Tongue (tissue), 2 donors: Measurements from ENCODE around the gene AP2B1. TPM values are rescaled to one million over a fixed set of nuclear protein-coding genes. Genes with fewer than 3 reads are reported as not detected.
"Not testable (repeated sequence)": the region's sequence is repeated elsewhere in the genome, so short reads cannot be mapped to it uniquely, and the experiment has no call there.

Experiments used
- DNase-seq: peaks from one replicate; pipeline ENCODE4 v3.0.0-alpha.2; 2015
- total RNA-seq: library from RNA; depleted of rRNA; stranded (reverse); fragments of >200 nt; gene quantifications from one replicate; pipeline ENCODE4 v1.2.3, GENCODE V29; 2014

AP2B1 gene
- total RNA-seq, 1 donor from 2014 or later: 77.1 TPM

DNA sequence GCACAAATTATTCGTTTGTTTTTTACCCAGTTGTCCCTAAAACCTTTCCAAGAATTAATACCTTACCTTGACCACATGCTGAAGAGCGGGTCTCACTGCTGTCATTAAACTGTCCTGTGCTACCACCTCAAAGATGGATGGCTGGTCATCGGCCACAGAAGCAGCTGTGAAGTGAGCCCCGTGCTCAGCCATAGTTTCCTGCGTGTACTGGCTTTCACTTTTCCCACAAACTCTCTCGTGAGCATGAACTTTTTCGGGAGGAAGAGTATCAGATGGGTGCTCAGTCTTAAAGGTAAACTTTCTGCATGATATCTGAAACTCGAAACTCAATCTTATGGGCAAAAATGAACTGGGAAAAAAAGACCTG is 9.3 kb upstream of the AP2B1 start:
- DNase-seq: peak; percentile 22

GRCh38 chr17:35578197-35578928 is 8.8 kb upstream of the AP2B1 start, which contains the start of gene PEX12:
Gene PEX12 (minus strand): TSS chr17:35578571. CDS start chr17:35578021, 550 bp downstream.
- peak; percentile 97 for DNase-seq

GRCh38 chr17:35578929-35579432 is 8.1 kb upstream of the AP2B1 start:
- no peak for DNase-seq

DNA sequence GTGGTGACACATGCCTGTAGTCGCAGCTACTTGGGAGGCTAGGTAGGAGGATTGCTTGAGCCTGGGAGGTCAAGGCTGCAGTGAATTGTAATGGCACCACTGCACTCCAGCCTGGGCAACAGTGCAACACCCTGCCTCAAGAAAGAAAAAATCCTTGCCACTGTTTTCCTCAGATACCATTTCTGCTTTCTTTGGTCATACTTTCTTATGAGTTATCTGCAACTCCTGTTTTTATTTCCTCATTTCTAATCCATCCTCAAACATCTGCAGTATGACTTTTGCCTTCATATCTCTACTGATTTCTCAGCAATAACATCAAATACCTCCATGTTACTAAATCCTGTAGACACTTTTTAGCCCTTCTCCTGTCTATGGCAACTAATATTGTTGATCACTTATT is 3.1 kb upstream of the AP2B1 start:
- no peak for DNase-seq

- DNase-seq: no peak
Observed at GRCh38 chr17:35586569-35587073, 501 bp upstream of the AP2B1 start.

GRCh38 chr17:35588196-35588920 is 1.2 kb downstream of the AP2B1 start:
- peak; percentile 32 for DNase-seq

GRCh38 chr17:35596072-35596471 is 8.9 kb downstream of the AP2B1 start:
- DNase-seq: no peak

DNA sequence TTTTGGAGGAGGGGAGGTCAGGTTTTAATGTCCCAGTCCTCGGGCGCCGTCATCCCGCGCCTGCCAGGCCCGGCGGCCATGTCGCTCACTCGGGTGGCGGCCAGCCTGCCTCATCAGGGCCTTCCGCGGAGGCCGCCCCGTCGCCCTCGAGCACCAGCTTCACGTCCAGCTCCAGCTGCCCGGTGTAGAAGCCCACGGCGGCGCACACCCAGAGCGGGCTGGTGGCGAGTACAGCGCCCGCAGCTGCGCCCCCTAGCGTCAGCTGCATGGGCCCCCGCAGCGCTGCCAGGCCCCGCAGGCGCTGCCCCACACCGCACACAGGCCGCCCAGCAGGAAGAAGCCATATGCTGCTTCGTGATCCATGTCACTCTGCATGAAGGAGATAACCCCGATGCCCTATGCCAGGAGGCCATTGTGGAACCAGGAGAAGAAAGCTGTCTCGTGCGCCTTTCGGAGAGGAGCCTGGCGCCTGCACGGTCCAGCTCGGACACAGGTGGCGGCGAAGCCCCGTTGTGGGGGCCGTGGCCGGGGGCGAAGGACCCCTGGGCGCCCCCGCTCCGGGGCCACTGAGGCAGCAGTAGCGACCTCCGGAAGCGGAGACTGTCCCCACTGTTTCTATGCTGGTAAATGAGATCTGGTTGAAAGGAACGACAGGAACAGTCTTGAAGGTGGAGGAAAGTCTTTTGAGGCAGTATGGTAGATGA is 9.6 kb downstream of the AP2B1 start:
- no peak for DNase-seq

- DNase-seq: no peak
Observed at GRCh38 chr17:35597604-35598003, 10.5 kb downstream of the AP2B1 start.

DNA sequence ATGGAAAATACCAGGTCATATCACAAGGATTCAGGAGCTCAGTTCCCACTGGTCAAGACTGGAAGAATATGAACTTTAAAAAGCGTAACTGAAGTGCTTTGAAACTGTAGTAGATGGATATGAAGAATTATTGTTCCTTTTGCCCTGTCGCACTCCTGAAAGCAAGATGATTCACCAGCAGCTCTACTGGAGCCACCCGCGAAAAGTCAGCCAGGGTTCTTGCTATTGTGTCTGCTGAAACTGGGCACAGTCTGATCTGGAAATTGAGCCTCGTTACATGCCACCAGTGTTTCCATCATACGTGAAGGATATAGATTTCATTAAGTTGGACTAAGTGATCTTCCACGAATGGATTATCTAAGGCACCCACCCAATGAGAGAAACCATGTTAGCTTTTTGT is 16.6 kb downstream of the AP2B1 start:
- DNase-seq: no peak

- no peak for DNase-seq
Observed at GRCh38 chr17:35605678-35606077, 18.6 kb downstream of the AP2B1 start.

DNA sequence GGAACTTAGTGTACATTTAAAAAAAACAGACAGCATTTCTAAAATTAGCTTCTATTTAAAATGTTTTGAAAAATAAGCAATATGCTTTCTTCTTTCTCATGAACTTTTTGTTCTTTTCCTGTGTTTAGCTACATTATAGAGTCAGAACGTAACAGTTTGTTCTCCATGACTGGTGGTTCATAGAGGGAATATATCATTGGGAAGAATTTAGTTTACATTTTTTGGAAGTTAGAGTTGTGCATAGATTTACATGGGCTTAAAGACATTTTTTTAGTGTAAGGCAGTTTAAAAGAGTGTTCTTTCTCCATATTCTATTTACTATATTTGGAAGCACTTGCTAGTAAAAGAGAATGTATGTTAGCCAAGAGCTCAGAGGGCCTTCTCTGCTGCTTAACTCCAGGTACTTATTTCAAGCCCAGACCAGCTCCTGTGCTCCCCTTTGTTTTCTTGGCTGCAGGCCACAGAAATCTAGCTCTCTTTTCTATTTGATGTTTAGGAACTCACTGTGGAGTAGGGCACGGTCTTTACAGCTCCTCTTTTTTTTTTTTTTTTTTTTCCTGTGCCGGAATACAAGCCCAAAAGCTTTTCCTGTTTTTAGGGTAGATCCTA is 20.2 kb downstream of the AP2B1 start:
- no peak for DNase-seq

GRCh38 chr17:35609831-35610230 is 22.7 kb downstream of the AP2B1 start:
- DNase-seq: no peak

GRCh38 chr17:35610746-35611145 is 23.6 kb downstream of the AP2B1 start:
- DNase-seq: not testable (repeated sequence)

GRCh38 chr17:35612924-35613521 is 25.9 kb downstream of the AP2B1 start:
- peak; percentile 65 for DNase-seq

DNA sequence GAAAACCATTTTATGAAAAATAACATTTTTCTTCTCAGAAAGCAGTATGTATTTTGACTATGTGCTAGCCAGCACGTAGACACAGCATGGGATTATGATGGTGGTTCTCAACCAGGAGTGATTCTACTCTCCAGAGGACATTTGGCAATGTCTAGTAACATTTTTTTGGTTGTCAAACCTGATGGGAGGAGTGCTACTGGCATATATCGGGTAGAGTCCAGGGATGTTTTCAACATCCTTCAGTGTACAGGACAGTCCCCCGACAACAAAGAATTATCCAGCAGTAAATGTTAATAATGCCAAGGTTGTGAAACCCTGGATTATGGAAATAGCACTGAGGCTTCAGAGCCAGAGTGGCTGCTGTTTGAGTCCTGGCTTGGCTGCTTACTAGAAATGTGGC is 27.7 kb downstream of the AP2B1 start:
- DNase-seq: no peak

DNA sequence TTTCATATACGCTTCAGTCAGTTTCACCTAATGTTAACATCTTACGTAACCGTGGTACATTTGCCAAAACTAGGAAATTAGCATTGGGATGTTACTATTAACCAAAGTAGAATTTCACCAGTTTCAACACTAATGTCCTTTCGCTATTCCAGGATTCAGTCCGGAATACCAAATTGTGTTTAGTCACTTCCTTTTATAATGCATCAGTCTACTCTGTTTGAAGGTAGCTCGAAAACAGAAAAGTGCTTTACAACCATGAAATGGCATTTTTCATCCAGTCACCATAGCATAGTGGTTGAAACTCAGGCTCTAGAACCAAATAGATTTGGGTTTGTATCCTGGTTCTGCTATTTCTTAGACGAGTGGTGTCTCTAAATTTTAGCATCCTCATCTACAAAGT is 29.4 kb downstream of the AP2B1 start:
- DNase-seq: no peak

DNA sequence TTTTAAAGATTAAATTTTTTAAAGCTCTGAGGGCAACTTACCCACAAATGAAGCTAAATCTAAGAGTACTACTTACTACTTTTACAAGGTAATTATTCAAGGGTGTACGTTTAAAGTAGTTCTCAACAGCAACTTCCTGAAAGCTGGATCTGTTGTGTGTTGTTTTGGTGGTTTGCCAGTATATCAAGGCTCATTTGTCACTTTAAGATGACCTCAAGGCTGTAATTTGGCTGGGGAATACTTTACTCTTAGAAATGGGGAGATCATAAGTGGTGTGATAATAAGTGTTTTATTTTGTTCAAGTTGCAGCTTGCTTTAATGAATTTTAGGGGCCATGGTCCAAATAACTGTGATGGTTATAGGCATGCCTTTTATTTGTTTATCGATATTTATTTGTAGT is 30.4 kb downstream of the AP2B1 start:
- no peak for DNase-seq

DNA sequence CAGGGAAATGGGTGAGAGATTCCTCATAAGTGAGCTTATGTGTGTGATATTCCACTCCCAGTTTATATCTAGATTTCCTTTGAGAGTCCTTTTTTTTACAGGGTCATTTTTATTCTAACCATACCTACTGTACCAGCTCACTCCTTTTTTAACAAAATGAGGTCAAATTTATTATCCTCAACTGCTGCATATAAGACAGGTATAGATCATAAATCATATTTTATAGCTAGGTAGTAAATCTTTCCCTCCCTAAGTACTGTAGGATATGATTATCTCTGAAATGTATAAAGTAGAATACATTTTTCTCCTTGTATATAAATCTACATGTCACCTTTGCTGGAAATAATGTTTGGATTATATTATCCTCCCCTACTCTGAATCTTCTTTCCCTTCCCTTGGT is 31.5 kb downstream of the AP2B1 start:
- no peak for DNase-seq

- DNase-seq: no peak
Observed at GRCh38 chr17:35621768-35622167, 34.6 kb downstream of the AP2B1 start.

DNA sequence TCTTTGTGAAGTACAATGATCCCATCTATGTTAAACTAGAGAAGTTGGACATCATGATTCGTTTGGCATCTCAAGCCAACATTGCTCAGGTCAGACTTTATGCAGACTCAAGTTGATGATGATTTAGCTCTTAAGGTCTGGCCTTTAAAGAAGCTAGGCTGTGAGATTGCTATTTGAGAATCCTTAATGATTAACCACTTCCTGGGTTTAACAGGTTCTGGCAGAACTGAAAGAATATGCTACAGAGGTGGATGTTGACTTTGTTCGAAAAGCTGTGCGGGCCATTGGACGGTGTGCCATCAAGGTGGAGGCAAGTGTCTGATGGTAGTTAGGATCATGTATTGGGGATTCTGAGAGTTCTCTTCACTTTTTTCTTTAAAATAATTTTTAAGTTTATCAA is 40.3 kb downstream of the AP2B1 start:
- DNase-seq: no peak
